ENCODE data around the gene SCAMP5.

SCAMP5 gene

GRCh38 chr15:74995182-74995778, at the start of gene SCAMP5:
SCAMP5 (plus strand) TSS chr15:74995563; CDS start chr15:75011840, 16,277 bp downstream.
- peak; percentile 90 for DNase-seq (ENCODE audit: low read depth)
- no peak for TF ChIP-seq CTCF (conservative IDR thresholded peaks at IDR 0.05; ENCODE audit: control insufficient read depth, insufficient read depth, low read depth, low read length)
- H3K4me3 ChIP-seq (ENCODE audit: control insufficient read depth, low read depth, low read length), result peak within 1 kb of the TSS; percentile 55

- TF ChIP-seq CTCF (conservative IDR thresholded peaks at IDR 0.05; ENCODE audit: control insufficient read depth, insufficient read depth, low read depth, low read length), result peak; percentile 100
- H3K4me3 ChIP-seq (ENCODE audit: control insufficient read depth, low read depth, low read length), result no peak overlapping the region
- peak; percentile 70 for DNase-seq (ENCODE audit: low read depth)
Observed at GRCh38 chr15:74950078-74950908, 45.1 kb upstream of the SCAMP5 start.

- H3K4me3 ChIP-seq (ENCODE audit: control insufficient read depth, low read depth, low read length), result no peak overlapping the region
- no peak for DNase-seq (ENCODE audit: low read depth)
- no peak for TF ChIP-seq CTCF (conservative IDR thresholded peaks at IDR 0.05; ENCODE audit: control insufficient read depth, insufficient read depth, low read depth, low read length)
Observed at GRCh38 chr15:74951006-74951405, 44.4 kb upstream of the SCAMP5 start.

- no peak for TF ChIP-seq CTCF (conservative IDR thresholded peaks at IDR 0.05; ENCODE audit: control insufficient read depth, insufficient read depth, low read depth, low read length)
- peak; percentile 25 for DNase-seq (ENCODE audit: low read depth)
- peak overlapping the region; percentile 6 for H3K4me3 ChIP-seq (ENCODE audit: control insufficient read depth, low read depth, low read length)
Observed at GRCh38 chr15:74954515-74954914, 40.8 kb upstream of the SCAMP5 start.

- DNase-seq (ENCODE audit: low read depth), result no peak
- TF ChIP-seq CTCF (conservative IDR thresholded peaks at IDR 0.05; ENCODE audit: control insufficient read depth, insufficient read depth, low read depth, low read length), result no peak
- peak overlapping the region; percentile 43 for H3K4me3 ChIP-seq (ENCODE audit: control insufficient read depth, low read depth, low read length)
Observed at GRCh38 chr15:74955017-74955416, 40.3 kb upstream of the SCAMP5 start.

GRCh38 chr15:74955796-74956647, 39.3 kb upstream of the SCAMP5 start:
- peak overlapping the region; percentile 43 for H3K4me3 ChIP-seq (ENCODE audit: control insufficient read depth, low read depth, low read length)
- peak; percentile 64 for DNase-seq (ENCODE audit: low read depth)
- TF ChIP-seq CTCF (conservative IDR thresholded peaks at IDR 0.05; ENCODE audit: control insufficient read depth, insufficient read depth, low read depth, low read length), result no peak
